B cell (primary cell): ENCODE results near the gene GNB1. TPM values are rescaled to one million over a fixed set of nuclear protein-coding genes. Genes with fewer than 3 reads are reported as not detected.

Experiments
- ATAC-seq: fragments of 200-7000 bp; cut with Tn5 transposase; one replicate; pipeline ENCODE4 v1.10.0; 2021; ENCODE audit warnings: low read depth, mild to moderate bottlenecking, moderate number of reproducible peaks, moderate library complexity
- CTCF ChIA-PET: fragments of 350-600 bp; sonication (Branson Sonifier 250); formaldehyde crosslinking; loops from one replicate; lab custom pipeline; 2021; ENCODE audit warnings: antibody characterized with exemption, inconsistent platforms; lab: Charles Lee
- POLR2A ChIA-PET: fragments of 350-600 bp; sonication (Branson Sonifier 250); formaldehyde crosslinking; loops from one replicate; lab custom pipeline; 2021; ENCODE audit warnings: antibody characterized with exemption; lab: Charles Lee
- DNase-seq: peaks from one replicate; pipeline ENCODE4 v3.0.0; 2013
- H2AFZ ChIP-seq: 2 replicates; pipeline ENCODE4 v1.6.1; 2012; ENCODE audit warnings: mild to moderate bottlenecking, low read depth, low read length; ENCODE audit not compliant: insufficient read depth, poor library complexity, severe bottlenecking
- H3K27ac ChIP-seq, 2 donors: 1 replicate in 1 of 2; 2 replicates in 1 of 2; pipeline ENCODE4 v1.5.1; 2012 to 2013; ENCODE audit warnings: low read length in 2 of 2, mild to moderate bottlenecking in 2 of 2, moderate library complexity in 1 of 2
- H3K27me3 ChIP-seq, 4 experiments: fragments of 200-600 bp in 1 of 4; sonication (generic) in 1 of 4; replicated peaks in 1 of 4; 1 replicate in 2 of 4; 2 replicates in 2 of 4; pipeline versions ENCODE4 v1.6.1 to v1.7.0; 2013 to 2016; ENCODE audit warnings: low read length in 3 of 4, mild to moderate bottlenecking in 2 of 4, mixed read lengths in 1 of 4, moderate library complexity in 1 of 4; ENCODE audit not compliant: insufficient read depth in 4 of 4, control insufficient read depth in 3 of 4; ENCODE audit errors: control extremely low read depth in 1 of 4
- H3K36me3 ChIP-seq, 2 experiments: replicated peaks in 1 of 2; 1 replicate in 1 of 2; 2 replicates in 1 of 2; pipeline versions ENCODE4 v1.6.1 to v1.7.1; 2013; ENCODE audit warnings: low read length in 1 of 2; ENCODE audit not compliant: insufficient read depth in 2 of 2, control insufficient read depth in 1 of 2; ENCODE audit errors: control extremely low read depth in 1 of 2, extremely low read depth in 1 of 2
- H3K4me1 ChIP-seq, 2 donors: fragments of 200-600 bp in 1 of 2; sonication (generic) in 1 of 2; 1 replicate in 1 of 2; 2 replicates in 1 of 2; pipeline versions ENCODE4 v1.5.1 to v1.6.1; 2013 to 2017; ENCODE audit warnings: low read length in 2 of 2; ENCODE audit not compliant: control insufficient read depth in 2 of 2, insufficient read depth in 2 of 2
- H3K4me2 ChIP-seq: replicated peaks from 2 replicates; pipeline ENCODE3; 2012; ENCODE audit warnings: mild to moderate bottlenecking, low read depth, low read length; ENCODE audit not compliant: poor library complexity, severe bottlenecking
- H3K4me3 ChIP-seq, 5 experiments: fragments of 200-600 bp in 1 of 5; sonication (generic) in 1 of 5; 1 replicate in 3 of 5; 2 replicates in 2 of 5; pipeline versions ENCODE4 v1.5.1 to v1.7.0; 2011 to 2016; ENCODE audit warnings: low read length in 4 of 5, mild to moderate bottlenecking in 4 of 5, low read depth in 2 of 5, control low read depth in 1 of 5, moderate library complexity in 1 of 5; ENCODE audit not compliant: insufficient read depth in 1 of 5; ENCODE audit errors: control extremely low read depth in 1 of 5, extremely low read depth in 1 of 5
- H3K79me2 ChIP-seq: fragments of 200-600 bp; sonication (generic); one replicate; pipeline ENCODE4 v1.6.0; 2016; ENCODE audit warnings: low read length; ENCODE audit not compliant: control insufficient read depth, insufficient read depth
- H3K9ac ChIP-seq: fragments of 200-600 bp; sonication (generic); 2 replicates; pipeline ENCODE4 v1.6.1; 2017; ENCODE audit warnings: mild to moderate bottlenecking, low read length, moderate library complexity
- H3K9me3 ChIP-seq, 3 donors: one replicate each; pipeline versions ENCODE4 v1.6.1 to v1.7.1; 2013; ENCODE audit warnings: low read length in 2 of 3; ENCODE audit not compliant: control insufficient read depth in 2 of 3, insufficient read depth in 1 of 3; ENCODE audit errors: control extremely low read depth in 1 of 3
- H4K20me1 ChIP-seq: 2 replicates; pipeline ENCODE4 v1.6.0; 2012; ENCODE audit warnings: mild to moderate bottlenecking, low read length; ENCODE audit not compliant: insufficient read depth, control insufficient read depth, poor library complexity, severe bottlenecking
- H3K27ac Mint-ChIP-seq: one replicate; pipeline ENCODE4 v1.8.0; 2021; ENCODE audit warnings: mixed read lengths
- H3K27me3 Mint-ChIP-seq: one replicate; pipeline ENCODE4 v1.8.0; 2021; ENCODE audit warnings: mixed read lengths
- H3K4me1 Mint-ChIP-seq: one replicate; pipeline ENCODE4 v1.8.0; 2021; ENCODE audit warnings: mixed read lengths
- H3K4me3 Mint-ChIP-seq: one replicate; pipeline ENCODE4 v1.8.0; 2021; ENCODE audit warnings: mixed read lengths
- H3K9me3 Mint-ChIP-seq: one replicate; pipeline ENCODE4 v1.8.0; 2022; ENCODE audit warnings: mixed read lengths; ENCODE audit not compliant: insufficient read depth
- EZH2 ChIP-seq: IDR thresholded peaks from 2 replicates; pipeline ENCODE4 v1.6.1; 2012; ENCODE audit warnings: borderline replicate concordance, low read depth, mild to moderate bottlenecking, moderate library complexity, low read length; ENCODE audit not compliant: insufficient read depth, poor library complexity, severe bottlenecking
- WGBS: methylation state at CpG from one replicate; pipeline ENCODE4 v1.1.5; 2013; ENCODE audit warnings: missing lambda C conversion rate; ENCODE audit not compliant: insufficient coverage; 5-methylcytosine and 5-hydroxymethylcytosine counted together
- intact Hi-C: fragments of 100-400 bp; cut with micrococcal nuclease; formaldehyde crosslinking; loops from one replicate; pipeline ENCODE4 v1.10.0; 2022
- polyA minus RNA-seq: library from RNA; depleted of rRNA, polyadenylated mRNA; stranded (reverse); fragments of >200 nt; gene quantifications from 2 replicates; pipeline ENCODE4 v1.2.3, GENCODE V29; 2012
- polyA plus RNA-seq: library from polyadenylated mRNA; depleted of rRNA; stranded (reverse); fragments of >200 nt; gene quantifications from 2 replicates; pipeline ENCODE4 v1.2.3, GENCODE V29; 2012
- total RNA-seq, 2 donors: library from RNA; stranded (reverse); fragments of 120-200 nt in 1 of 2; gene quantifications; 1 replicate in 1 of 2; 2 replicates in 1 of 2; pipeline versions ENCODE4 v1.2.3 to v1.2.4, GENCODE V29; 2013 to 2022
- TF ChIP-seq, protein P1 (sequence below): fragments of 200-600 bp; IDR thresholded peaks from one replicate; pipeline ENCODE4 v1.8.0; 2022; ENCODE audit warnings: antibody characterized with exemption, mild to moderate bottlenecking

GNB1 gene
- 249 and 291 TPM in 2 replicates for total RNA-seq
- total RNA-seq (2013) = 61.2 TPM
- 213 and 269 TPM in 2 replicates for polyA plus RNA-seq
- polyA minus RNA-seq = 74.6 and 94.3 TPM in 2 replicates

DNA sequence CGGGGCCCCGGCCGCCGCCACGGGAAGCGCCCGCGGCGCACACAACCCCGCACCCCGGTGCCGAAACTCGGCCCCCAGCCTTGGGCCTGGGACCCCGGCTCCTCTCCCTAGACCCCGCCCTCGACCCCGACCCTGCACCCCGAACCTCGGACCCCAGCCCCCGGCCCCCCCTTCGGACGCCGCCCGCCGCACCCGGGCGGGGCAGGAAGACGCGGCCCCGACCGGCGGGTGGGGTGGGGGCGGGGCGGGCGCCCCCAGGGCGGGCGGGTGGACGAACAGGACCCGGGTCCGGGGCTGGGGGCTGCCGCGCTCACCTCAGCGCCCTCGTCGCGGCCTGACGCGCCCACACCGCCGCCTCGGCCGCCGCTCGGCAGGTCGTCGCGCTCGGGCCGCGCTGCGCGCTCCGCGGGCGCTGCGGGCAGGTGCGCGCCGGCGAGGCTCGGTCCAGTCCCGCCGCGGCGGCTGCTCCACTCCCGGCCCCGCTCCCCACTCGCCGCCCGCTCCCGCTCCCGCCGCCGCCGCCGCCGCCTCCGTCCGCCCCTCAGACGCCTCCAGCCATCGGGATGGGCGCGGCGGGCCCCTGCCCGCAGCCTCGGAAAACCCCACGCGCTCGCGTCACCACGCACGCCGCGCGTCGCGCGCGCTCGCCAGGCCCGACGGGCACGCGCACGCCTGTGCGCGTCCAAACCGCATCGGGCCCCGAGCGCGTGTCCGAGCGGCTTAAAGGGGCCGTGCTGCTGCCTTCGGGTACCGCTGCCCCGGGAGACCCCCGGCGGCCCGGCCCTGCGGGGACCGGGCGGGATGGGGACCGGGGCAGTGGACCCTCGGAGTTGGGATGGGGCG lies at the start of gene GNB1:
Gene GNB1, minus strand, starts transcription at position 582 of the 843 bp plus-strand sequence. CDS start 65,634 bp downstream, outside the sequence.
- peak within 1 kb of the TSS; percentile 96 for H3K27ac Mint-ChIP-seq
- H3K79me2 ChIP-seq = peaks cover 50% of the 10 kb centered on the region

More for the DNA sequence above, at the start of gene GNB1:
- intact Hi-C loops = loop anchor here (1.0 to 2.0 kb wide), 5 partner anchors 19 to 275 kb away; partner anchors contain the start of genes MIB2 and TMEM52
- H3K4me1 ChIP-seq = peaks cover 53 to 74% of the 10 kb centered on the region in 2 donors
- ATAC-seq (peak; percentile 60), DNase-seq (peak; percentile 98)
- Mint-ChIP-seq H3K27me3 (no peaks in the 10 kb centered on the region), H3K9me3 (no peaks in the 10 kb centered on the region), H3K4me1 (peaks cover 60% of the 10 kb centered on the region), H3K4me3 (peak within 1 kb of the TSS; percentile 91)
- POLR2A ChIA-PET = interaction anchor here (0.6 to 2.0 kb wide), 4 partner anchors 11 to 111 kb away, joined by 5 to 7 read pairs (median 6); no protein-coding TSS in a partner anchor
- H3K4me3 ChIP-seq = peak within 1 kb of the TSS; percentile 63 to 88 (median 79)
- WGBS = under 1% methylated on average over 134 of the region's 137 CpGs
- TF ChIP-seq, protein P1, sequence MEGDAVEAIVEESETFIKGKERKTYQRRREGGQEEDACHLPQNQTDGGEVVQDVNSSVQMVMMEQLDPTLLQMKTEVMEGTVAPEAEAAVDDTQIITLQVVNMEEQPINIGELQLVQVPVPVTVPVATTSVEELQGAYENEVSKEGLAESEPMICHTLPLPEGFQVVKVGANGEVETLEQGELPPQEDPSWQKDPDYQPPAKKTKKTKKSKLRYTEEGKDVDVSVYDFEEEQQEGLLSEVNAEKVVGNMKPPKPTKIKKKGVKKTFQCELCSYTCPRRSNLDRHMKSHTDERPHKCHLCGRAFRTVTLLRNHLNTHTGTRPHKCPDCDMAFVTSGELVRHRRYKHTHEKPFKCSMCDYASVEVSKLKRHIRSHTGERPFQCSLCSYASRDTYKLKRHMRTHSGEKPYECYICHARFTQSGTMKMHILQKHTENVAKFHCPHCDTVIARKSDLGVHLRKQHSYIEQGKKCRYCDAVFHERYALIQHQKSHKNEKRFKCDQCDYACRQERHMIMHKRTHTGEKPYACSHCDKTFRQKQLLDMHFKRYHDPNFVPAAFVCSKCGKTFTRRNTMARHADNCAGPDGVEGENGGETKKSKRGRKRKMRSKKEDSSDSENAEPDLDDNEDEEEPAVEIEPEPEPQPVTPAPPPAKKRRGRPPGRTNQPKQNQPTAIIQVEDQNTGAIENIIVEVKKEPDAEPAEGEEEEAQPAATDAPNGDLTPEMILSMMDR = no peak
- no peak for TF ChIP-seq EZH2
- H3K27ac ChIP-seq = peak within 1 kb of the TSS; percentile 72 to 86
- H3K9ac ChIP-seq = peak within 1 kb of the TSS; percentile 83
- CTCF ChIA-PET = interaction anchor here (1.1 to 1.7 kb wide), 3 partner anchors 16 to 111 kb away, joined by 7 to 21 read pairs (median 7); no protein-coding TSS in a partner anchor
- no peaks in the 10 kb centered on the region for H3K27me3 ChIP-seq
- H3K9me3 ChIP-seq = no peaks in the 10 kb centered on the region
- no peaks in the 10 kb centered on the region for H3K36me3 ChIP-seq
- H3K4me2 ChIP-seq = peak within 1 kb of the TSS; percentile 97
- H2AFZ ChIP-seq = peak within 1 kb of the TSS; percentile 82
- peaks cover 44% of the 10 kb centered on the region for H4K20me1 ChIP-seq
